ENCODE measurements around the gene PSME3.

The PSME3 gene, protein sequence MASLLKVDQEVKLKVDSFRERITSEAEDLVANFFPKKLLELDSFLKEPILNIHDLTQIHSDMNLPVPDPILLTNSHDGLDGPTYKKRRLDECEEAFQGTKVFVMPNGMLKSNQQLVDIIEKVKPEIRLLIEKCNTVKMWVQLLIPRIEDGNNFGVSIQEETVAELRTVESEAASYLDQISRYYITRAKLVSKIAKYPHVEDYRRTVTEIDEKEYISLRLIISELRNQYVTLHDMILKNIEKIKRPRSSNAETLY

GRCh38 chr17:42832934-42833766 lies at the start of gene PSME3:
TSS of gene PSME3 (plus strand) at chr17:42833397. CDS start at chr17:42833632, 235 bp downstream.
- peak within 1 kb of the TSS; percentile 83 for H3K4me3 ChIP-seq
- peak within 1 kb of the TSS; percentile 95 for H3K4me2 ChIP-seq
- no peak for TF ChIP-seq Cebpa-rat (IDR thresholded peaks at IDR 0.05)
- H3K9ac ChIP-seq, result peak within 1 kb of the TSS; percentile 95
- H3K27me3 ChIP-seq, result no peaks in the 10 kb centered on the region
- peak within 1 kb of the TSS; percentile 92 for H3K27ac ChIP-seq
- H3K36me3 ChIP-seq, result peaks cover 36% of the 10 kb centered on the region
- H3K4me1 ChIP-seq, result peaks cover 26% of the 10 kb centered on the region
- H4K20me1 ChIP-seq, result peaks cover 42% of the 10 kb centered on the region; the same call in 1 of the 2 replicates
- no peaks in the 10 kb centered on the region for H3K9me3 ChIP-seq

GRCh38 chr17:42783791-42784138 lies 49.4 kb upstream of the PSME3 start:
- Histone ChIP-seq H3K4me1 (peaks cover 9% of the 10 kb centered on the region; the same call in 1 of the 2 replicates), H3K36me3 (peaks cover 13% of the 10 kb centered on the region; the same call in 1 of the 2 replicates), H3K27ac (no peak overlapping the region), H3K9ac (no peak overlapping the region), H3K27me3 (peaks cover 91% of the 10 kb centered on the region), H3K4me2 (no peak overlapping the region), H4K20me1 (peaks cover 48% of the 10 kb centered on the region; the same call in 1 of the 2 replicates), H3K4me3 (no peak overlapping the region), H3K9me3 (peaks cover 4% of the 10 kb centered on the region; the same call in 1 of the 2 replicates)
- no peak for TF ChIP-seq Cebpa-rat (IDR thresholded peaks at IDR 0.05)

DNA sequence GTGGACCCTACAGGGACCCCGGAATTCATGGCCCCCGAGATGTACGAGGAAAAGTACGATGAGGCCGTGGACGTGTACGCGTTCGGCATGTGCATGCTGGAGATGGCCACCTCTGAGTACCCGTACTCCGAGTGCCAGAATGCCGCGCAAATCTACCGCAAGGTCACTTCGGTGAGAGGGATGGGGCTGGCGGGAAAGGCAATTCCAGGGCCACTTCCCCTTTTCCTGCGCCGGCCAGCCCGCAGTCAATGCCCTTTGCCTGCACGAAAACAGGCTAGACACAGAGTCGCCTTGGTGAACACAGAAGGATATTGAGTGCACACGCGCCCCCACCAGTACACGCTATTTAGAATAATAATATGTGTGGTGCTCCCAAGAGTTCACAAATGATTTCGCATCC lies 48.8 kb upstream of the PSME3 start:
- H3K4me2 ChIP-seq, result no peak overlapping the region
- peaks cover 4% of the 10 kb centered on the region; the same call in 1 of the 2 replicates for H3K9me3 ChIP-seq
- peaks cover 7% of the 10 kb centered on the region; the same call in 1 of the 2 replicates for H3K36me3 ChIP-seq
- H3K27me3 ChIP-seq, result peaks cover 84% of the 10 kb centered on the region
- peaks cover 9% of the 10 kb centered on the region; the same call in 1 of the 2 replicates for H3K4me1 ChIP-seq
- H3K4me3 ChIP-seq, result no peak overlapping the region
- no peak overlapping the region for H3K9ac ChIP-seq
- peaks cover 43% of the 10 kb centered on the region; the same call in 1 of the 2 replicates for H4K20me1 ChIP-seq
- no peak for TF ChIP-seq Cebpa-rat (IDR thresholded peaks at IDR 0.05)
- H3K27ac ChIP-seq, result no peak overlapping the region

GRCh38 chr17:42784811-42785592 lies 48.2 kb upstream of the PSME3 start:
- peaks cover 5% of the 10 kb centered on the region; the same call in 1 of the 2 replicates for H3K4me1 ChIP-seq
- H3K4me3 ChIP-seq, result no peak overlapping the region
- H3K4me2 ChIP-seq, result no peak overlapping the region
- H4K20me1 ChIP-seq, result peaks cover 37% of the 10 kb centered on the region; the same call in 1 of the 2 replicates
- peaks cover under 1% of the 10 kb centered on the region; the same call in 1 of the 2 replicates for H3K36me3 ChIP-seq
- no peak for TF ChIP-seq Cebpa-rat (IDR thresholded peaks at IDR 0.05)
- no peak overlapping the region for H3K9ac ChIP-seq
- H3K27ac ChIP-seq, result no peak overlapping the region
- peaks cover 78% of the 10 kb centered on the region for H3K27me3 ChIP-seq
- peaks cover 4% of the 10 kb centered on the region; the same call in 1 of the 2 replicates for H3K9me3 ChIP-seq

DNA sequence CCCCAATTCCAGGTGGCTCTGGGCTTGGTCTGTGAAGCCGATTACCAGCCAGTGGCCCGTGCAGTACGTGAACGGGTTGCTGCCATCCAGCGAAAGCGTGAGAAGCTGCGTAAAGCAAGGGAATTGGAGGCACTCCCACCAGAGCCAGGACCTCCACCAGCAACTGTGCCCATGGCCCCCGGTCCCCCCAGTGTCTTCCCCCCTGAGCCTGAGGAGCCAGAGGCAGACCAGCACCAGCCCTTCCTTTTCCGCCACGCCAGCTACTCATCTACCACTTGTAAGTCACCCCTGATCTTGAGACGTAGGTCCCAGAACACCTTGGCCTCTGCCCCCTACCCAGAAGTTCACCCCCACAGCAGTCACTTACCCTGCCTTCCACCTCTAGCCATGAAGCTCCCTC lies 45.9 kb upstream of the PSME3 start:
- Histone ChIP-seq H3K9ac (no peak overlapping the region), H3K27me3 (peaks cover 56% of the 10 kb centered on the region), H3K27ac (no peak overlapping the region), H3K4me1 (no peaks in the 10 kb centered on the region), H3K4me3 (no peak overlapping the region), H3K9me3 (peaks cover 4% of the 10 kb centered on the region; the same call in 1 of the 2 replicates), H4K20me1 (peaks cover 19% of the 10 kb centered on the region; the same call in 1 of the 2 replicates), H3K4me2 (no peak overlapping the region), H3K36me3 (no peaks in the 10 kb centered on the region)
- TF ChIP-seq Cebpa-rat (IDR thresholded peaks at IDR 0.05), result no peak

DNA sequence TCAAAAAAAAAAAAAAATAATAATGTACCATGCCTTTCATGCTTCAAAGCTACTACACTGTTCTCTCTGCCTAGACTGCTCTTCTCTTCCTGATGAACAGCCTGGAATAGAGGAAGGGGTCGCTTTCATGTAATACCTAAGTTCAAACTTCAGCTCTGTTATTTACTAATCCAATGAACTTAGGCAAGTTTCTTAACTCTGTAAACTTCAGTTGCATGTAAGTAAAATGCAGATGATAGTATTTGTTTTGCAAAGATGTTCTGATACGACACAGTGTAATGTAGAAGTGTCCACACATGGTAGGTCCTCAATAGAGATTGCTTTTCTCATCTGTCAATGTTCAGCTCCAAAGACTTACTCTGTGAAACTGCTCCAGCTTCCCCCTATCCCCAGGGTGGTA lies 41.2 kb upstream of the PSME3 start:
- no peak for TF ChIP-seq Cebpa-rat (IDR thresholded peaks at IDR 0.05)
- no peak overlapping the region for H3K9ac ChIP-seq
- no peaks in the 10 kb centered on the region for H3K9me3 ChIP-seq
- no peak overlapping the region for H3K4me3 ChIP-seq
- H3K27me3 ChIP-seq, result peaks cover 9% of the 10 kb centered on the region
- no peak overlapping the region for H3K4me2 ChIP-seq
- no peak overlapping the region for H3K27ac ChIP-seq
- H4K20me1 ChIP-seq, result no peaks in the 10 kb centered on the region
- H3K36me3 ChIP-seq, result peaks cover 18% of the 10 kb centered on the region
- peaks cover 4% of the 10 kb centered on the region for H3K4me1 ChIP-seq

DNA sequence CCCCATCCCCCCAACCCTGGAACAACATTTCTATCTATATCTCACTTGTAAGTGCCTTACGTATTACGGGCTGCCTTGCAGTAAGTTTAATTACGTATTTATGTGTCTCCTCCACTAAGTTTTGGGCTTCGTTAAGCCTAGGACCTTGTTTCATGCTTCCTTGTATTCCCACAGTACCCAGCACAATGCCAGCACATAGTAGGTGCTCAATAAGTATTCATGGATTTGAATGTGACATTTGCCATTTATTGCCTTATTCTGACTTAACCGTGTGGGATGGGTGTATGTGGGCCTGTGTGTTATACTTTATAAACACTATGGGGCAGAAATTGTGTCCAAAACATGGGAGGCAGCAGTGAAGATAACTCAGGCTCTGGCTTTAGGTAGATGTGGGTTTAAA lies 40.7 kb upstream of the PSME3 start:
- Histone ChIP-seq H4K20me1 (no peaks in the 10 kb centered on the region), H3K27me3 (peaks cover 3% of the 10 kb centered on the region; the same call in 1 of the 2 replicates)

GRCh38 chr17:42795061-42795460 lies 38.1 kb upstream of the PSME3 start:
- Histone ChIP-seq H3K4me2 (no peak overlapping the region), H3K4me3 (no peak overlapping the region), H3K27me3 (no peaks in the 10 kb centered on the region), H3K27ac (no peak overlapping the region), H3K9me3 (no peaks in the 10 kb centered on the region), H3K9ac (no peak overlapping the region), H3K4me1 (peaks cover 21% of the 10 kb centered on the region), H3K36me3 (peaks cover 21% of the 10 kb centered on the region), H4K20me1 (no peaks in the 10 kb centered on the region)
- no peak for TF ChIP-seq Cebpa-rat (IDR thresholded peaks at IDR 0.05)

More for the DNA sequence above, 40.7 kb upstream of the PSME3 start:
- H3K4me3 ChIP-seq, result no peak overlapping the region
- H3K4me2 ChIP-seq, result no peak overlapping the region
- H3K9me3 ChIP-seq, result no peaks in the 10 kb centered on the region
- no peak overlapping the region for H3K27ac ChIP-seq
- H3K4me1 ChIP-seq, result peaks cover 10% of the 10 kb centered on the region
- H3K9ac ChIP-seq, result no peak overlapping the region
- TF ChIP-seq Cebpa-rat (IDR thresholded peaks at IDR 0.05), result no peak
- H3K36me3 ChIP-seq, result peaks cover 21% of the 10 kb centered on the region

- H3K36me3 ChIP-seq, result peaks cover 21% of the 10 kb centered on the region
- H3K4me3 ChIP-seq, result no peak overlapping the region
- H3K4me2 ChIP-seq, result no peak overlapping the region
- no peak overlapping the region for H3K27ac ChIP-seq
- H3K4me1 ChIP-seq, result peaks cover 21% of the 10 kb centered on the region
- H4K20me1 ChIP-seq, result no peaks in the 10 kb centered on the region
- no peak overlapping the region for H3K9ac ChIP-seq
- TF ChIP-seq Cebpa-rat (IDR thresholded peaks at IDR 0.05), result no peak
- H3K9me3 ChIP-seq, result no peaks in the 10 kb centered on the region
- H3K27me3 ChIP-seq, result no peaks in the 10 kb centered on the region
Observed at GRCh38 chr17:42795465-42795864, 37.7 kb upstream of the PSME3 start.

All from BLaER1 (cell line).